ENCODE data around the gene AP3B1. TPM values are rescaled to one million over a fixed set of nuclear protein-coding genes. Genes with fewer than 3 reads are reported as not detected.

AP3B1 gene
- total RNA-seq, 4 donors from 2014 or later, result 52.6 to 74.3 (median 58.9) TPM

DNA sequence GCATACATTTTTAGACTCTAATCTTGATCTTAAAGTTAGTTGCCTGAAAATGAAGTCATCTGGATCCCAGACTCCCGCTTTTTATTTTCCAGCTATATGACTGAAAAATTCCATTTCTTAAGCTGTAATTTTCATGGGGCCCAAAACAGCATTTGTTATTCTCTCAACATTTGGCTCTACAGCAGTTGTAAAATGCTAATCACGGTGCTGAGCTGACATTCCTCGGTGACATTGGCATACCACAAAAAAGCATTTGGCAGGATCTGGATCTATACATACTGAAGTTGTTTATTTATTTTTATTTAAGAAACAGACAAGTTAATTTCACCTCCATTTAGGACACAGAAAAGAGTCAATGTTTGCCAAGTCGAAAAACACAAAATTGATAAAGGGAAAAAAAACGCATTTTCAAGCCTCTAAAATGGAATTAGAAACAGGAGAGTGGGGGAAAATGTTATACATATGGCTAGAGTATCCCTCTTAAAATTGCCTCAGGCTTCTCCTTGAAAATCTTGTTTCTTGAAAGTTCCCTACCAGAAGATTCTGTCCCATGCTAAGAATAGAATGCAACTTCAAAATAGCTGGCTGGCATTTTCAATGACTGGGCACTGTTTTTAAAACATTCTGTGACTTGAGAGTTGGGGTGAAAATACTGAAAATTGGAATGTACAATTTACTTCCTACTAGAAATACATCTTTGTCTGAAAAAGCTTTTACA lies 310.9 kb downstream of the AP3B1 start:
- TF ChIP-seq, protein P1, sequence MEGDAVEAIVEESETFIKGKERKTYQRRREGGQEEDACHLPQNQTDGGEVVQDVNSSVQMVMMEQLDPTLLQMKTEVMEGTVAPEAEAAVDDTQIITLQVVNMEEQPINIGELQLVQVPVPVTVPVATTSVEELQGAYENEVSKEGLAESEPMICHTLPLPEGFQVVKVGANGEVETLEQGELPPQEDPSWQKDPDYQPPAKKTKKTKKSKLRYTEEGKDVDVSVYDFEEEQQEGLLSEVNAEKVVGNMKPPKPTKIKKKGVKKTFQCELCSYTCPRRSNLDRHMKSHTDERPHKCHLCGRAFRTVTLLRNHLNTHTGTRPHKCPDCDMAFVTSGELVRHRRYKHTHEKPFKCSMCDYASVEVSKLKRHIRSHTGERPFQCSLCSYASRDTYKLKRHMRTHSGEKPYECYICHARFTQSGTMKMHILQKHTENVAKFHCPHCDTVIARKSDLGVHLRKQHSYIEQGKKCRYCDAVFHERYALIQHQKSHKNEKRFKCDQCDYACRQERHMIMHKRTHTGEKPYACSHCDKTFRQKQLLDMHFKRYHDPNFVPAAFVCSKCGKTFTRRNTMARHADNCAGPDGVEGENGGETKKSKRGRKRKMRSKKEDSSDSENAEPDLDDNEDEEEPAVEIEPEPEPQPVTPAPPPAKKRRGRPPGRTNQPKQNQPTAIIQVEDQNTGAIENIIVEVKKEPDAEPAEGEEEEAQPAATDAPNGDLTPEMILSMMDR (IDR thresholded peaks at IDR 0.05), result no peak
- no peak for TF ChIP-seq POLR2A (IDR thresholded peaks at IDR 0.05)
- Histone ChIP-seq H3K27ac (no peak overlapping the region), H3K27me3 (no peaks in the 10 kb centered on the region), H3K36me3 (no peaks in the 10 kb centered on the region), H3K4me3 (no peak overlapping the region), H3K4me1 (no peaks in the 10 kb centered on the region), H3K9me3 (no peaks in the 10 kb centered on the region)
- DNase-seq, result no peak

DNA sequence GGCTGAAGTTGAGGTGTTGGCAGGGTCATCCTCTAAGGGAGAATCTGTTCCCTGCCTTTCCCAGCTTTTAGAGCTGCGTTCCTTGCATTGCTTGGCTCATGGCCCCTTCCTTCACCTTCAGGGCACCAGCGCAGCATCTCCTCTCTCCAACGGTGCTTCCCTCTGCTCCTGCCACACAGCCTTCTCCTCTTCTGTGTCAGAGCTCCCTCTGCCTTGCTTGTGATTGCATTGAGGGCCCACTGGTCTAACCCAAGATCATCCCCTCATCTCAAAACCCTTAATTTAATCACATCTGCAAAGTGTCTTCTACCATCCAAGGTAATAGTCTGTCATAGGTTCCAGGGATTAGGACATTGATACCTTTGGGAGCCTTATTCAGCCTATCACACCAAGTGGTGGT lies 312.7 kb downstream of the AP3B1 start:
- H3K36me3 ChIP-seq, result no peaks in the 10 kb centered on the region
- no peaks in the 10 kb centered on the region for H3K27me3 ChIP-seq
- no peak overlapping the region for H3K27ac ChIP-seq
- TF ChIP-seq POLR2A (IDR thresholded peaks at IDR 0.05), result no peak
- TF ChIP-seq, protein P1 (IDR thresholded peaks at IDR 0.05), result no peak
- DNase-seq, result no peak
- H3K4me1 ChIP-seq, result no peaks in the 10 kb centered on the region
- no peak overlapping the region for H3K4me3 ChIP-seq
- H3K9me3 ChIP-seq, result no peaks in the 10 kb centered on the region

DNA sequence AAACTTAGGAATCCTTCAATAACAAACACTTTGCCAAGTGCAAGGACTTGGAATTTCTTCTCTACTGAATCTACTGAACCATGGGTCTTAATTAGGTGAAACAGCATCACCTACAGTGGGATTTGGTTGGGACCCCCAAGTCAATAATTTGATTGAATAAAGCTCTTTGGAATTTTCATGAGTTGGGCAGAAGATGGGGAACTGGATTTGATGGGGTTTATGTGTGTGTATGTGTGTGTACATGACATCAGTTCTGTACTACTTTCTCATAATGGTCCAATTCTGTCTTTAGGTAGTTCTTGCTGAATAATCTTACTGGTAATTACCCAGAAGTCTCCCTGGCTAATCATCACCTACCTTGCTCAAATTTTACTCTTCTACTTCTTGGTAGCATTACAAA lies 319.9 kb downstream of the AP3B1 start:
- H3K36me3 ChIP-seq, result no peaks in the 10 kb centered on the region
- no peak overlapping the region for H3K27ac ChIP-seq
- no peak overlapping the region for H3K4me3 ChIP-seq
- TF ChIP-seq, protein P1 (IDR thresholded peaks at IDR 0.05), result no peak
- no peak for TF ChIP-seq POLR2A (IDR thresholded peaks at IDR 0.05)
- no peaks in the 10 kb centered on the region for H3K9me3 ChIP-seq
- no peak for DNase-seq
- H3K27me3 ChIP-seq, result peaks cover 0 to 14% of the 10 kb centered on the region in 2 donors
- peaks cover 4 to 17% (median 11%) of the 10 kb centered on the region in 4 donors for H3K4me1 ChIP-seq

DNA sequence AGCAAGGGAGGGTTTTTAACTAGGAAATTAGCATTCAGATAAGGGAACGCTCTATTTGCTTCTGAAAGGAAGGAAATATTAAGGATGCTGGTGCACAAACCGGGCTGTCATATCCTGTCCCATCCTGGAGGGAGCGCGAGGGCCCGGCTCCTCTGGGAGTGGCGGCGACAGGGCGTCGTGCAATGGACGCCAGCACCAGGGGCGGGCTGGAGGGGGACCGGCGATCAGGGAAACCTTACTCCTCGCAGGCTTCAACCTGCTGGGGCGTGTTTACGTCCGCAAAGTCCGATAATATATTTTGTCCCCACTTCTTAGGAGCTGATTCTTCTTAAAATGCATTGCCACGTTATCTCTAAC lies 321.3 kb downstream of the AP3B1 start:
- no peak for TF ChIP-seq POLR2A (IDR thresholded peaks at IDR 0.05)
- TF ChIP-seq, protein P1 (IDR thresholded peaks at IDR 0.05), result peak in 1 of 6 experiments; percentile 6
- Histone ChIP-seq H3K9me3 (no peaks in the 10 kb centered on the region), H3K4me3 (peak overlapping the region in 1 of 4 donors; percentile 46), H3K4me1 (peaks cover 4 to 17% (median 11%) of the 10 kb centered on the region in 4 donors), H3K27me3 (peaks cover 0 to 14% of the 10 kb centered on the region in 2 donors), H3K36me3 (no peaks in the 10 kb centered on the region), H3K27ac (no peak overlapping the region)
- DNase-seq, result no peak

DNA sequence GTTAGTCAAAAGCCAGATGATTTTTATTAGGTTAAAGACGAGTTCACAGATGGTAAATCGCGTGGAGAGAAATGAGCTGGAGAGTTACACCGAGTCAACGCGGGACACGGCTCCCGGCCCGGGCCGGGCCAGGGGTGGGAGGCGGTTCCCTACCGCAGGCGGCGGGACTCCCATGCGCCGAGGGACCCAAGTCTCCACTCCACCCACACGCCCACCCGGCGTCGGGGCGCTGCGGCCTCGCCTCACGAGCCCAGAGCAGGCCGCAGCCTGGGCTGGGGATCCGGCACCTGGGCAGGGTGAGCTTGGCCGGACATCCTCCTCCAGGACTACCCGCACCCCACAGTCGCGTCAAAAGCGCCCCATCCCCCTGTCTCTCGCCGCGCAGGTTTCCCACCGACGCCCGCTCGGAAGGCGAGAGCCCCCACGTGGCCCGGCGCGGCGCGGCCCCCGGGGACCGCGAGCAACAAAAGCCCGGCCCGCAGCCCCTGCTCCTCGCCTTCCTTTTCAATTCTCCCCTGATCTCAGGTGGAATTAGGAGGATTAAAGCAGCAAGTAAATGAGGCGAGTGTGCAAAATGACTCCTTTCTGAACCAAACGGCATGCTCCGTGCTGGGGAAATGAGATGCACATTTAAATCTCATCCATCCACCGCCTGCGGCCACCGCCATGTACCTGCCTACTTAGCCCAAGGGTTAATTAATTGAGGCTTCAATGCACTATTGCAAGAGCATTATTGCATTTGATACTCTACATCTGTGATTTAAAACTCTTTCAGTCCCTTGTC lies 321.8 kb downstream of the AP3B1 start:
- DNase-seq, result no peak
- TF ChIP-seq, protein P1 (IDR thresholded peaks at IDR 0.05), result no peak
- TF ChIP-seq POLR2A (IDR thresholded peaks at IDR 0.05), result no peak
- Histone ChIP-seq H3K4me3 (peak overlapping the region in 3 of 4 donors; percentile 36 to 46 (median 38)), H3K9me3 (no peaks in the 10 kb centered on the region), H3K27me3 (peaks cover 0 to 14% of the 10 kb centered on the region in 2 donors), H3K36me3 (no peaks in the 10 kb centered on the region), H3K4me1 (peaks cover 4 to 17% (median 11%) of the 10 kb centered on the region in 4 donors), H3K27ac (no peak overlapping the region)

All from Peyer's patch (tissue), 4 donors.